Loucy (cell line): ENCODE results near the gene KCNT1.

Experiments
- EZH2phosphoT487 ChIP-seq: fragments of 200-600 bp; IDR thresholded peaks from 2 replicates; pipeline ENCODE4 v1.6.1; 2018; ENCODE audit warnings: antibody characterized with exemption, mild to moderate bottlenecking, moderate library complexity, borderline replicate concordance
- TF ChIP-seq, protein P1 (sequence below): fragments of 200-600 bp; sonication (generic); conservative IDR thresholded peaks from 2 replicates; pipeline ENCODE4 v1.5.1; 2014; ENCODE audit warnings: mild to moderate bottlenecking, antibody characterized with exemption, low read length

DNA sequence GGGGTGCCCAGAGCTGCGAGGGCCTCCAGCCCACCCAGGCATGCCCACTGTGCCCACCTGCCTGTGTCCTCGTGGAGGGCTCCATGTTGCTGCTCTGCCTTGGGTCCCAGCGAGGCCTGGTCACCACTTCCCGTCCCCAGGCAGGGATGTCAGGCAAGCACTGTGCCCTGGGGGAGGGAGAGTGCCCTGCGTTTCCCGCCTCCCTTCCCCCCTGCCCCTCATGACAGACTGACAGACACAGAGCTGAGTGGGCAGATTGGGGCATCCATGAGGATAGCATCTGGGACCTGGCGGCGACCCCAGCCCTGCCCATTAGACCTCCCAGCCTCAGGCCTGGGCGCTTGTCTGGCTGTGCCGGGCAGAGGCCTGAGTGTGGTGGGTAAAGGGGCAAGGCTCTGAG lies 56.9 kb downstream of the KCNT1 start:
- TF ChIP-seq, protein P1, sequence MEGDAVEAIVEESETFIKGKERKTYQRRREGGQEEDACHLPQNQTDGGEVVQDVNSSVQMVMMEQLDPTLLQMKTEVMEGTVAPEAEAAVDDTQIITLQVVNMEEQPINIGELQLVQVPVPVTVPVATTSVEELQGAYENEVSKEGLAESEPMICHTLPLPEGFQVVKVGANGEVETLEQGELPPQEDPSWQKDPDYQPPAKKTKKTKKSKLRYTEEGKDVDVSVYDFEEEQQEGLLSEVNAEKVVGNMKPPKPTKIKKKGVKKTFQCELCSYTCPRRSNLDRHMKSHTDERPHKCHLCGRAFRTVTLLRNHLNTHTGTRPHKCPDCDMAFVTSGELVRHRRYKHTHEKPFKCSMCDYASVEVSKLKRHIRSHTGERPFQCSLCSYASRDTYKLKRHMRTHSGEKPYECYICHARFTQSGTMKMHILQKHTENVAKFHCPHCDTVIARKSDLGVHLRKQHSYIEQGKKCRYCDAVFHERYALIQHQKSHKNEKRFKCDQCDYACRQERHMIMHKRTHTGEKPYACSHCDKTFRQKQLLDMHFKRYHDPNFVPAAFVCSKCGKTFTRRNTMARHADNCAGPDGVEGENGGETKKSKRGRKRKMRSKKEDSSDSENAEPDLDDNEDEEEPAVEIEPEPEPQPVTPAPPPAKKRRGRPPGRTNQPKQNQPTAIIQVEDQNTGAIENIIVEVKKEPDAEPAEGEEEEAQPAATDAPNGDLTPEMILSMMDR, result no peak
- TF ChIP-seq EZH2phosphoT487, result no peak
